GM19023 (cell line): ENCODE measurements around the gene RTL5.

Experiments
- ATAC-seq: cut with Tn5 transposase; IDR thresholded peaks from one replicate; pipeline ENCODE4 v1.9.1; 2021; ENCODE audit warnings: mild to moderate bottlenecking, moderate library complexity; ENCODE audit not compliant: unreplicated experiment

RTL5 gene

GRCh38 chrX:72079607-72080006, 52.1 kb downstream of the RTL5 start:
- ATAC-seq, result no peak

- no peak for ATAC-seq
Measured at GRCh38 chrX:72078411-72078810, 53.3 kb downstream of the RTL5 start.
